ENCODE results near the gene MLF2. TPM values are rescaled to one million over a fixed set of nuclear protein-coding genes. Genes with fewer than 3 reads are reported as not detected.

MLF2 gene
- total and polyA plus RNA-seq, 2 of the 13 experiments (the other 11 are each of a cell fraction or from before 2014, with no cell fraction given) = 88.1 to 167 TPM

DNA sequence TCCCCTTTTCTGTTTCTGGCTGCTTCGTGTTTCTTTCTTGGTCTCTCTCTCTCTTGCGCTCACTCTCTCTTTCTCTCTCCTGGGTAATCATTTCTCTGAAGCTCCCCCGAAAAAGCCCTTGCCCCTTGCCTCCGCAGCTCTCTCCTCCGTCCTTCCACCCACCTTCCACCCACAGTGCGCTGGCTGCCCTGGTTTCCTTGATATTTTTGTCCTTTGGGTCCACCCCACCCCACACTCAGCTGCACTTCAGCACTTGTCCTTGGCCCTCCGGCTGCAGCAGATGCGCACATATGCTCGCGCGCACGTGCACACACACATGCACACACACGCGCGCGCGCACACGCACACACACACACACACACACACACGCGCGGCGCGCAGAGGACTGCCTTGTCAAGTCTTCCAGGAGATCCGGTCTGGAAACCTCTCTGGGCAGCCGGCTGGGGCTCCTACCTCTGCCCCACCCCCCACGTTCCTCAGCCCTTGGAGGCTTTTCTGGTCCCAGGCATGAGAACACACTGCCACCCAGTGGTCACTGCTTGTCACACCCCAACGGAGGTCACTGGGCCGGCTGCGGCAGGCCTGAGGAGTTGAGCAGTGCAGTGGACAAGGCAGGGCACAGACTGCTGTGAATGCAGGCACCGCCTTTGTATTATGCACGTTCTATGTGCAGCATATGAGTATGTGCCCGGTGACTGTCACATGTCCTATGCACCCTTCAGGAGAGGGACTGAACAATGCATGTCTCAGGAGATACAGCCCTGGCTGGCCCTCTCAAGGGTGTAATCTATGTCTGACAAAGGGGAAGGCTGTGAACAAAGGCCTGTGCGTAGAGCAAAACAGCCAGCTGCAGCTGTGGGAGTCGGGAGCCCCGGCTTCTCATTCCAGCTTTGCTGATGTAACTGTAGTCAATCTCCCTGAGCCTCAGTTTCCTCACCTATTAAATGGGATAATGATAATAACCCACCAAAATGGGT, 25.9 kb upstream of the MLF2 start (continued):
- TF ChIP-seq AGO1 (IDR thresholded peaks at IDR 0.05; ENCODE audit: low read depth, low read length, poor library complexity, severe bottlenecking) = peak; percentile 81
- TF ChIP-seq EEA1 (CRISPR knock-in tag; IDR thresholded peaks at IDR 0.05; ENCODE audit: borderline replicate concordance) = no peak
- TF ChIP-seq, protein P1, sequence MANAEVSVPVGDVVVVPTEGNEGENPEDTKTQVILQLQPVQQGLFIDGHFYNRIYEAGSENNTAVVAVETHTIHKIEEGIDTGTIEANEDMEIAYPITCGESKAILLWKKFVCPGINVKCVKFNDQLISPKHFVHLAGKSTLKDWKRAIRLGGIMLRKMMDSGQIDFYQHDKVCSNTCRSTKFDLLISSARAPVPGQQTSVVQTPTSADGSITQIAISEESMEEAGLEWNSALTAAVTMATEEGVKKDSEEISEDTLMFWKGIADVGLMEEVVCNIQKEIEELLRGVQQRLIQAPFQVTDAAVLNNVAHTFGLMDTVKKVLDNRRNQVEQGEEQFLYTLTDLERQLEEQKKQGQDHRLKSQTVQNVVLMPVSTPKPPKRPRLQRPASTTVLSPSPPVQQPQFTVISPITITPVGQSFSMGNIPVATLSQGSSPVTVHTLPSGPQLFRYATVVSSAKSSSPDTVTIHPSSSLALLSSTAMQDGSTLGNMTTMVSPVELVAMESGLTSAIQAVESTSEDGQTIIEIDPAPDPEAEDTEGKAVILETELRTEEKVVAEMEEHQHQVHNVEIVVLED (CRISPR knock-in tag; IDR thresholded peaks at IDR 0.05; ENCODE audit: borderline replicate concordance) = peak; percentile 54; the same call in 1 of the 2 replicates
- TF ChIP-seq RCOR2 (CRISPR knock-in tag; IDR thresholded peaks at IDR 0.05) = 0 out of 2 replicates have a peak, but pooled peaks have one; percentile 38
- TF ChIP-seq, protein P2, sequence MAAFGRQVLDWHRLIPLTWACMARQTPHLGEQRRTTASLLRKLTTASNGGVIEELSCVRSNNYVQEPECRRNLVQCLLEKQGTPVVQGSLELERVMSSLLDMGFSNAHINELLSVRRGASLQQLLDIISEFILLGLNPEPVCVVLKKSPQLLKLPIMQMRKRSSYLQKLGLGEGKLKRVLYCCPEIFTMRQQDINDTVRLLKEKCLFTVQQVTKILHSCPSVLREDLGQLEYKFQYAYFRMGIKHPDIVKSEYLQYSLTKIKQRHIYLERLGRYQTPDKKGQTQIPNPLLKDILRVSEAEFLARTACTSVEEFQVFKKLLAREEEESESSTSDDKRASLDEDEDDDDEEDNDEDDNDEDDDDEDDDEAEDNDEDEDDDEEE (CRISPR knock-in tag; IDR thresholded peaks at IDR 0.05) = no peak
- peak; percentile 65; the same call in 1 of the 2 replicates for TF ChIP-seq BCL6 (CRISPR knock-in tag; IDR thresholded peaks at IDR 0.05)
- 0 out of 2 replicates have a peak, but pooled peaks have one; percentile 29 for TF ChIP-seq ZNF12 (CRISPR knock-in tag; IDR thresholded peaks at IDR 0.05)
- 0 out of 2 replicates have a peak, but pooled peaks have one; percentile 83 for TF ChIP-seq AHR (CRISPR knock-in tag; IDR thresholded peaks at IDR 0.05)
- peak; percentile 96 for TF ChIP-seq ARNTL (CRISPR knock-in tag; IDR thresholded peaks at IDR 0.05)
- peak; percentile 69; the same call in 1 of the 2 replicates for TF ChIP-seq FOXK1 (CRISPR knock-in tag; IDR thresholded peaks at IDR 0.05; ENCODE audit: borderline replicate concordance, low read depth)
- no peak for TF ChIP-seq ZNF282 (IDR thresholded peaks at IDR 0.05; ENCODE audit: partially characterized antibody)
- TF ChIP-seq THAP11 (CRISPR knock-in tag; IDR thresholded peaks at IDR 0.05) = peak; percentile 71
- peak; percentile 56; the same call in 1 of the 2 replicates for TF ChIP-seq YEATS4 (CRISPR knock-in tag; IDR thresholded peaks at IDR 0.05; ENCODE audit: borderline replicate concordance)
- TF ChIP-seq ETV5 (CRISPR knock-in tag; IDR thresholded peaks at IDR 0.05; ENCODE audit: borderline replicate concordance) = peak; percentile 63
- TF ChIP-seq ZSCAN25 (CRISPR knock-in tag; IDR thresholded peaks at IDR 0.05) = peak; percentile 59; the same call in 1 of the 2 replicates
- TF ChIP-seq ZBTB20 (CRISPR knock-in tag; IDR thresholded peaks at IDR 0.05; ENCODE audit: borderline replicate concordance, low read depth) = 0 out of 2 replicates have a peak, but pooled peaks have one; percentile 59
- TF ChIP-seq, protein P3, sequence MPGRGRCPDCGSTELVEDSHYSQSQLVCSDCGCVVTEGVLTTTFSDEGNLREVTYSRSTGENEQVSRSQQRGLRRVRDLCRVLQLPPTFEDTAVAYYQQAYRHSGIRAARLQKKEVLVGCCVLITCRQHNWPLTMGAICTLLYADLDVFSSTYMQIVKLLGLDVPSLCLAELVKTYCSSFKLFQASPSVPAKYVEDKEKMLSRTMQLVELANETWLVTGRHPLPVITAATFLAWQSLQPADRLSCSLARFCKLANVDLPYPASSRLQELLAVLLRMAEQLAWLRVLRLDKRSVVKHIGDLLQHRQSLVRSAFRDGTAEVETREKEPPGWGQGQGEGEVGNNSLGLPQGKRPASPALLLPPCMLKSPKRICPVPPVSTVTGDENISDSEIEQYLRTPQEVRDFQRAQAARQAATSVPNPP (CRISPR knock-in tag; IDR thresholded peaks at IDR 0.05) = 0 out of 2 replicates have a peak, but pooled peaks have one; percentile 49
- TF ChIP-seq DNMT1 (CRISPR knock-in tag; IDR thresholded peaks at IDR 0.05) = no peak; the same call in 1 of the 2 replicates
- no peak for TF ChIP-seq ZNF598 (CRISPR knock-in tag; IDR thresholded peaks at IDR 0.05; ENCODE audit: borderline replicate concordance)
- peak in 1 of 2 experiments; percentile 41; a peak in 2 of 4 replicates for TF ChIP-seq EP300 (IDR thresholded peaks at IDR 0.05; ENCODE audit: low read depth in 2 of 2, low read length in 2 of 2)
- peak; percentile 53; the same call in 1 of the 2 replicates for TF ChIP-seq EP300 (CRISPR knock-in tag; IDR thresholded peaks at IDR 0.05; ENCODE audit: borderline replicate concordance)
- no peak for TF ChIP-seq ZNF703 (CRISPR knock-in tag; IDR thresholded peaks at IDR 0.05; ENCODE audit: borderline replicate concordance)
